NCI-H146 treated with DMSO at 0.1 percent for 48 hours (cell line): ENCODE measurements around the gene ZNF423.
A peak's percentile ranks its signal among the peaks of the same experiment; 100 is the strongest.

Experiments
- DNase-seq: peaks from one replicate; lab custom pipeline; 2025; ENCODE audit not compliant: unreplicated experiment; lab: John Stamatoyannopoulos, UW

Gene ZNF423

DNA sequence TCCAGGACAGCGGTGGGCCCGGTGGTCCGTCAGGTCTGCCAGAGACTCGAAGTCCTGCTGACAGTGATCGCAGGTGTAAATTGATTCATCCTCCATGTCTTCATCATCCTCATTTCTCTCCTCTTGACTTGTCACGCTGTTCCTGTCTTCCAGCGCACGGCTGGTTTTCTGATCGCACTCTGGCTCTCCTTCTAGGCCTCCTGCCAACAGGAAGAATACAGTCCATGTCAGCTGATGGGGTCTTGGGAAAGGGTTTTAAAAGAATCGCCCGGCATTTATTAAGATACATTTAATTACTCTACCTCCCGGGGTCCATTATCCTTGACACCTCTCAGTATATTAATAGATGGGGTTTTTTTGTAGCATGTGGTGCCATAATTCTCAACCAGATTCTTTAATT, 125.1 kb downstream of the ZNF423 start:
- no peak for DNase-seq

- DNase-seq = no peak
Measured at GRCh38 chr16:49727611-49728010, 128.3 kb downstream of the ZNF423 start.

GRCh38 chr16:49726155-49726554, 129.8 kb downstream of the ZNF423 start:
- DNase-seq = peak; percentile 43

DNA sequence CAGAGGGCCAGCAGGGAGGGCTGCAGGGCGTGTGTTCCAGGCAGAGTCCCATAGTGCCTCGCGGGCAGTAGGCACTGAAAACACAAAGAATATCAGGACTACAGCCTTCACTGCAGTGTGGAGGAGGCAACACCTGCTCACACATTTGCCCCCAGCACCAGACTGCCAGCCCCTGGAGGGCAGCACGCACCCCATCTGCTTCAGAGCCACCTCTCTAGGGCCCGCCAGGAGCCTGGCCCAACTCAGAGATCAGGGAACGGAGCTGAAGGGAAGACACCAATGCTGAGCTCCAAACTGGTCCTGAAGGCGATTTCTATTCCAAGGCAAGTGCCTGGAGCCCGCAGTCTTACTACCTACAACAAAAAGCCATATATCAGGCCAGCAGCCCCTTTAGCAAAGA, 130.3 kb downstream of the ZNF423 start:
- no peak for DNase-seq

DNA sequence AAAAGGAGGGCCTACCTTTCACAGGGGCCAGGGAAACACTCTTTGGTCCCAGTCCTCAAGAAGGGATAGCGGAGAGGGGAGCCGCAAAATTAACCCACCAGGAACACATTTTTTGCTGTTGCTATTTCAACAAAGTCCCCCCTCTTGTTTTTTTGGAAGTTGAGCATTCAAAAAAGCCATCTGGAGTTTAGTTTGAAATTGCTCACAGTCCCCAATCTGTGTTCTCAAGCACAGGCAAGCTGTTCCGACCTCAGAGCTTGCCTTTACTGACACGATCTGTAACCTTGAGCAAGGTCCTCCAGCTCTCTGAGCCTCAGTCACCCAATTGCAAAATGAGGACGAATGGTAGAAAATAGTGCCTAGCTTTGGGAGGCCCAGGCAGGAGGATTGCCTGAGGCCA, 131.1 kb downstream of the ZNF423 start:
- DNase-seq = no peak

DNA sequence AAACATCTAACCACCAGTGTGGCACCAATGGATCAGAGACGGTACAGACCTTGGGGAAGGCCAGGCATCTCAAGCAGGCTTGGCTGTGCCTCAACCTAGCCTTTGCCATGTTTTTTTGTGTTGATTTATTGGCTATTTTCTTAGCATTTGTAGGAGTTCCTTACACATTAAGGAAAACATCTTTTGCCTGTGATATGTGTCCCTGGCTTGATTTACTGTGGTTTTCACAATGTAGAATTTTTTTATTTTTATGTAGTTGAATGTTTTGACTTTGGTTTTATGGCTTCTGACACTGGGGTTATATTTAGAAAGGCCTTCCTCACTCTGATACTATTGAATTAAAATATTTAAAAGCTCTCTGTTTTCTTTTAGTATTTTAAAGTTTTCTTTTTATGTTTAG, 132.6 kb downstream of the ZNF423 start:
- no peak for DNase-seq

GRCh38 chr16:49720225-49720624, 135.7 kb downstream of the ZNF423 start:
- DNase-seq = no peak

GRCh38 chr16:49717689-49718088, 138.2 kb downstream of the ZNF423 start:
- no peak for DNase-seq

GRCh38 chr16:49716339-49716934, 139.5 kb downstream of the ZNF423 start:
- no peak for DNase-seq

DNA sequence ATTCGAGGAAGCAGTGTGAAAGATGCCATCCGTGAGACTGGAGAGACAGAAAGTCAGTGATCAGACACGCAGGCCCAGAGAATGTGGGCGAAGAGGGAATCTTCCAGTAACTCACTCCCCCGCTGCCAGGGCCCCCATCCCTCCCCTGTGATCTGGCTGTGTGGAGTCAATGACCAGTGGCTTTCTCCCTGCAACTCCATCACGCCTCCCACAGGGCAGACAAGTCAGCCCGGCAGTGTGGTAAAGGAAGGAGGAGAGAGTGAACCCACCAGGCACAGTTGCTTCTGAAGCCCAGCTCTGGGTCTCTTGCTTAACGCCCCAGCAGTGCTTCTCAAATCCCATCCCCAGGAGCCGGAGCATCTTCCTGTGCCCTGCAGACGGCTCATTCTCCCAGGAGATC, 142.1 kb downstream of the ZNF423 start:
- DNase-seq = no peak

GRCh38 chr16:49712542-49712941, 143.4 kb downstream of the ZNF423 start:
- no peak for DNase-seq

DNA sequence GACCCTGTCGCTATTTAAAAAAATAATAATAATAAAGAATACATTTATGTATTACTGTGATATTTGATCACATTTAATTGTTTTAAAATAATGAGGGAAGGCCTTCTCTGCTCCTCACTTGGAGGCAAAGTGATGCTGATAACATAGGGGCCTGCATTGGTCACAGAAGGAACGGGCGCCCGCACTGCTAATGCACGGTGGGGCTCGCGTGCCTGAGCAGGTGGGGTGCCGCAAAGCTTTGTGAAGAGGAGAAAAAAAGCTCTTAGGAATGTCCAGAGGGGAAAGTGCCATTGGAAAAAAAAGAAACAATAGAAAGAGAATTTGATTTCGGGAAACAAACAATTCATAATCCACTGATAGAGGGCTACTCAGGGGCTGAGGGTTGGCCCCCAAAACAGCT, 143.8 kb downstream of the ZNF423 start:
- DNase-seq = no peak

GRCh38 chr16:49709057-49709456, 146.9 kb downstream of the ZNF423 start:
- DNase-seq = no peak

DNA sequence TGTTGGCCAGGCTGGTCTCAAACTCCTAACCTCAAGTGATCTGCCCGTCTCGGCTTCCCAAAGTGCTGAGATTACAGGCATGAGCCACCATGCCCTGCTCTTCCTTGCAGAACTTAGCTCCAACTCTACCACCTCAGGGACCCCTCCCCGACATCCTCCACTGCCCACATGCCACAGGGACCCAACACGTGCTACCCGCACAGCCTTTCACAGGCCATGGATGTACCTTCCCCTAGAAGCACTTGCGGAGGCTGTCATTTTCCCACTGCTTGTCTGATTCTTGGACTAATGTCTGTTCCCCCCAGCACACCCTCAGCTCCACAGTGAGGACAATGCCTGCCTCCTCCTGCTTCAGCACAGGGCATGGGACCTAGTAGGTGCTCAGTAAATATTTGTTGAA, 147.4 kb downstream of the ZNF423 start:
- DNase-seq = no peak

- DNase-seq = no peak
Measured at GRCh38 chr16:49706620-49707355, 149.1 kb downstream of the ZNF423 start.

GRCh38 chr16:49704586-49705155, 151.2 kb downstream of the ZNF423 start:
- no peak for DNase-seq

GRCh38 chr16:49703483-49703882, 152.4 kb downstream of the ZNF423 start:
- no peak for DNase-seq

DNA sequence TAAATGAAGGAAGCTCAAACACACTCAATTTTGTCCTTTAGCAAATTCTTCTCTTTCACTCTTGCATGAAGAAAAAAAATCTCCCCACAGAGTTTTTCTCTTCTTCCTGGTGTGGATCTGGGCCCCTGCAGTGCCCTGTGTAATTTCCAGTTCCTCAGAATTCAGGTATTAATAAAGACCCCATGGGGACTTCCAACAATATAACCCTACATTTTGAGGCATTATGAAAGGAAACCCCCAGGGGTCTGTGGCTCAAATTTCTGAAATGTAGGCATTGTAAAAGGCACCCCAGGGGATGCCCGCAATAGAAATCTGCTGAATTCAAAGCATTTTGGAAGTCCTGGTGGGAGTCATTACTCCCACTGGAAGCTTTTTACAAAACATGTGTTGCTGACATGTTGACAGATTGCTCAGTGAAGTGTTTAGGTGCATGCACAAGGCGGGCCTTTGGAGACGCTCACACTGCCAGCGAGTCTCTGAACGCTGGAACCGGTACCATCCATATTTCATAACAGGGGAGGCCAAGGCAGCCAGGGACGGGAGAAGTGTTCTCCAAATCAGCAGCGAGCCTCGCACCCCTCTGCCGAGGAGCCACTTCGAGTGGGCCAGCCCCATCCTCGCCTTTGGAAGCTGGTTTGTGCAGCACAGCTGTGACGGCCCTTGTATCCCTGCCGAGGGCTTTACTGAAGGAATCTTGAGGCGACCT, 154.0 kb downstream of the ZNF423 start:
- peak; percentile 86 for DNase-seq

DNA sequence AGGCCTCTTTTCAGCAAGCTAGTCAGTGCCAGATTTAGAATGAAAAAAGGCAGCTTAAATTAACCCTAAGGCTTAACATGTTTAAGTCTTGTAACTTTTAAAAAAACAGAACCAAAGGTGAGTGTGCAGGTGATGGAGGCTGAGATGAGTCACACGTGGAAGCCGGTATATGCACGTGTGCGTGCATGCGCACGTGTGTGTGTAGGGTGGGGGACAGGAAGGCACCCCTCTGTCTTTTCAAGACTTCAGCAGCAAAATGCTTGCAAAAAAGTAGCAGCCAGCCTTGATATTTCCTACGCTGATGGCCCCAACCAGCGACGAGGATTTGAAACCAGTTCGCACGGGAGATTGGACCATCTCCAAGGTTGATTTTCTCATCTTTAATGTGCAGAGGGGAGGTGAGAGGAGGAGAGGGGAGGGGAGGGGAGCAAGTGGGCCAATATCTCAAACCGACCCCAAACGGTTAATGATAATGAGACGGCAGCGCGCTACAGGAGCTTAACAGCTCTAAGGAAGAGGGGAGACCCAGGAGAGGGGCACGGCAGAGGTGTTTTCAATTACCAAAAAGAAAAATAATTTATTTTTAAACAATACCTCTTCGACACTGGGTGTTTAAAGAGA, 154.7 kb downstream of the ZNF423 start:
- DNase-seq = no peak

GRCh38 chr16:49700251-49701064, 155.5 kb downstream of the ZNF423 start:
- no peak for DNase-seq

DNA sequence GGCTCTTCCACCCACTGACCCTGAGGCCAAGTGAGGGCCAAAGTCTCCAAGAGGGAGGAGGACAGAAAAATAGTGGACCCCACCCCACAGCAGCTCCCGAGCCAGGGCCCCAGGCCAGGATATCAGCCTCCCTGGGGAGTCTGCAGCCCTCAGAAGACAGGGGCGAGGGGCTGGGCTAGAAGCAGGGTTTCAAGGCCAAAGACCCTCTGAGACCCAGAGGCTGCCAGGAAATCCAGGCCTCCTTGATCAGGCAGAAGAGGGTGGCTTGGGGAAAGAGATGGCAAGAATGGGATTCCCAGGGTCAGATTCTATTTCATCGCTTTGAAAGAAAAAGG, 156.1 kb downstream of the ZNF423 start:
- DNase-seq = no peak
